ENCODE results near the gene APOL3. TPM values are rescaled to one million over a fixed set of nuclear protein-coding genes. Genes with fewer than 3 reads are reported as not detected.
"Not testable (repeated sequence)": the region's sequence is repeated elsewhere in the genome, so short reads cannot be mapped to it uniquely, and the experiment has no call there.

Gene APOL3
- total RNA-seq, 1 experiment from 2014 or later = 0.18 TPM

- in situ Hi-C loops (cut with HindIII; ENCODE audit: low pct_unique_long_range_greater_than_20kb, low sequenced_read_pairs) = no loop called here
- no peak for DNase-seq (ENCODE audit: low read depth, low spot score)
Observed at GRCh38 chr22:36196254-36197064, 35.9 kb upstream of the APOL3 start.

GRCh38 chr22:36194971-36195370 lies 34.4 kb upstream of the APOL3 start:
- in situ Hi-C loops (cut with HindIII; ENCODE audit: low pct_unique_long_range_greater_than_20kb, low sequenced_read_pairs) = no loop called here
- peak; percentile 83 for DNase-seq (ENCODE audit: low read depth, low spot score)

GRCh38 chr22:36194385-36194784 lies 33.8 kb upstream of the APOL3 start:
- in situ Hi-C loops (cut with HindIII; ENCODE audit: low pct_unique_long_range_greater_than_20kb, low sequenced_read_pairs) = no loop called here

GRCh38 chr22:36193577-36193976 lies 33.0 kb upstream of the APOL3 start:
- in situ Hi-C loops (cut with HindIII; ENCODE audit: low pct_unique_long_range_greater_than_20kb, low sequenced_read_pairs) = no loop called here
- DNase-seq (ENCODE audit: low read depth, low spot score) = no peak

More at GRCh38 chr22:36194385-36194784, 33.8 kb upstream of the APOL3 start:
- DNase-seq (ENCODE audit: low read depth, low spot score) = no peak

- in situ Hi-C loops (cut with HindIII; ENCODE audit: low pct_unique_long_range_greater_than_20kb, low sequenced_read_pairs) = no loop called here
- DNase-seq (ENCODE audit: low read depth, low spot score) = no peak
Observed at GRCh38 chr22:36193171-36193570, 32.6 kb upstream of the APOL3 start.

- in situ Hi-C loops (cut with HindIII; ENCODE audit: low pct_unique_long_range_greater_than_20kb, low sequenced_read_pairs) = no loop called here
- peak; percentile 49 for DNase-seq (ENCODE audit: low read depth, low spot score)
Observed at GRCh38 chr22:36192542-36192941, 32.0 kb upstream of the APOL3 start.

- in situ Hi-C loops (cut with HindIII; ENCODE audit: low pct_unique_long_range_greater_than_20kb, low sequenced_read_pairs) = no loop called here
Observed at GRCh38 chr22:36191106-36191836, 30.7 kb upstream of the APOL3 start.

GRCh38 chr22:36187862-36188261 lies 27.3 kb upstream of the APOL3 start:
- in situ Hi-C loops (cut with HindIII; ENCODE audit: low pct_unique_long_range_greater_than_20kb, low sequenced_read_pairs); DNase-seq (ENCODE audit: low read depth, low spot score): not testable (repeated sequence)

More at GRCh38 chr22:36191106-36191836, 30.7 kb upstream of the APOL3 start:
- no peak for DNase-seq (ENCODE audit: low read depth, low spot score)

- DNase-seq (ENCODE audit: low read depth, low spot score) = no peak
- in situ Hi-C loops (cut with HindIII; ENCODE audit: low pct_unique_long_range_greater_than_20kb, low sequenced_read_pairs) = no loop called here
Observed at GRCh38 chr22:36185828-36186624, 25.5 kb upstream of the APOL3 start.

GRCh38 chr22:36184433-36185025 lies 24.0 kb upstream of the APOL3 start:
- in situ Hi-C loops (cut with HindIII; ENCODE audit: low pct_unique_long_range_greater_than_20kb, low sequenced_read_pairs) = no loop called here

GRCh38 chr22:36183446-36183845 lies 22.9 kb upstream of the APOL3 start:
- in situ Hi-C loops (cut with HindIII; ENCODE audit: low pct_unique_long_range_greater_than_20kb, low sequenced_read_pairs) = no loop called here
- no peak for DNase-seq (ENCODE audit: low read depth, low spot score)

More at GRCh38 chr22:36184433-36185025, 24.0 kb upstream of the APOL3 start:
- DNase-seq (ENCODE audit: low read depth, low spot score) = no peak

GRCh38 chr22:36182857-36183256 lies 22.3 kb upstream of the APOL3 start:
- DNase-seq (ENCODE audit: low read depth, low spot score) = no peak
- in situ Hi-C loops (cut with HindIII; ENCODE audit: low pct_unique_long_range_greater_than_20kb, low sequenced_read_pairs) = no loop called here

GRCh38 chr22:36182056-36182455 lies 21.5 kb upstream of the APOL3 start:
- in situ Hi-C loops (cut with HindIII; ENCODE audit: low pct_unique_long_range_greater_than_20kb, low sequenced_read_pairs) = no loop called here

GRCh38 chr22:36180928-36181327 lies 20.4 kb upstream of the APOL3 start:
- DNase-seq (ENCODE audit: low read depth, low spot score) = no peak
- in situ Hi-C loops (cut with HindIII; ENCODE audit: low pct_unique_long_range_greater_than_20kb, low sequenced_read_pairs) = no loop called here

More at GRCh38 chr22:36182056-36182455, 21.5 kb upstream of the APOL3 start:
- DNase-seq (ENCODE audit: low read depth, low spot score) = no peak

GRCh38 chr22:36180038-36180880 lies 19.7 kb upstream of the APOL3 start:
- peak; percentile 84 for DNase-seq (ENCODE audit: low read depth, low spot score)
- in situ Hi-C loops (cut with HindIII; ENCODE audit: low pct_unique_long_range_greater_than_20kb, low sequenced_read_pairs) = no loop called here

GRCh38 chr22:36177160-36177559 lies 16.6 kb upstream of the APOL3 start:
- no peak for DNase-seq (ENCODE audit: low read depth, low spot score)
- in situ Hi-C loops (cut with HindIII; ENCODE audit: low pct_unique_long_range_greater_than_20kb, low sequenced_read_pairs) = no loop called here

GRCh38 chr22:36175892-36176291 lies 15.3 kb upstream of the APOL3 start:
- in situ Hi-C loops (cut with HindIII; ENCODE audit: low pct_unique_long_range_greater_than_20kb, low sequenced_read_pairs) = no loop called here
- DNase-seq (ENCODE audit: low read depth, low spot score) = peak; percentile 30
